NCI-H1092 treated with DMSO at 0.1 percent for 48 hours (cell line): Measurements from ENCODE around the gene ZSCAN30.

Experiments used
- DNase-seq: peaks from one replicate; lab custom pipeline; 2025; lab: John Stamatoyannopoulos, UW

Gene ZSCAN30

DNA sequence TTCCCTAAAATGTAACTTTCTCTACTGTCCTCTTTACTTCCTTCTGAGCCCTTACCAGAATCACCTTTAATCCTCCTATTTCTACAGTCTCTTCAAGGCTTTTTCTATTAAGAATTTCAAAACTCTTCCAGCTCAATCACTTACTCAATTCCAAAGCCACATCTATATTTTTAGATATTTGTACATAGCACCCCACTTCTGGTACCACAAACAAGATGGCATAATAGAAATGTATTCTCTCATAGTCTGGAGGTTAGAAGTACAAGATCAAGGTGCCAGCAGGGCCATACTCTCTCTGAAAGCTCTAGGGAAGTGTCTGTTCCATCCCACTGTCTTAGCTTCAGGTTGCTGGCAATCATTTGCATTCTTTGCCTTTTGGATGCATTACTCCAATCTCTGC is 11.1 kb downstream of the ZSCAN30 start:
- no peak for DNase-seq

DNA sequence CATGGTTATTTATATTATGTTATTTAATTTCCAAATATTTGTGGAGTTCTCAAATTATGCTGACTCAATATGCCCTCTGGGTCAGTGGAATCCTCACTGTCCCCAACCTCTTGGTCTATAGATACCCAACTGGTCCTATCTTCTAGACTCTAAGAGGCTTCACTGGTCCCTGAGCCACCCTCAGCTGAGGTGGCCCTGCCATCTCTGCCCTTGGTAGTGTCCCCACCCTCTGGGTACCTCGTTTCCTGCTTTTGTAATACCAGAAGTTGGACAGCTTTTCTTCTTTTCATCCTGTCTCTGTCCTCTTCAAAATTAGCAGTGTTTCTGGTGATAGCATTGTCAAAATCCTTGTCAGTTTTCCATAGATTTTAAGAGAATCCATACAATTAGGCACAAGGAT is 11.9 kb downstream of the ZSCAN30 start:
- no peak for DNase-seq

DNA sequence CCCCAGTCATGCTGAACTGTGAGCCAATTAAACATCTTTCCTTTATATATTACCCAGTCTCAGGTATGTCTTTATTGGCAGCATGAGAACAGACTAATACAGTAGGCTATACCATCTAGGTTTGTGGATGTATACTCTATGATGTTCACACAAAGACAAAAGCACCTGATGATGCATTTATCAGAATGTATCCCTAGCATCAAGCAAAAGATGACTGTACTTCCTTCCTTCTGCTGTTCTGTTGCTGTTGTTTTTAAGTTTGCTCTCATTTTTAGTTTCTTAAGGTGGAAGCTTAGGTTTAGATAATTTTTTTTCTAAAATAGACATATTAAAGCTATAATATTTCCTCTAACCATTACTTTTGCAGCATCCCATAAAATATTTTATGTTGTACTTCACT is 12.4 kb downstream of the ZSCAN30 start:
- no peak for DNase-seq

DNA sequence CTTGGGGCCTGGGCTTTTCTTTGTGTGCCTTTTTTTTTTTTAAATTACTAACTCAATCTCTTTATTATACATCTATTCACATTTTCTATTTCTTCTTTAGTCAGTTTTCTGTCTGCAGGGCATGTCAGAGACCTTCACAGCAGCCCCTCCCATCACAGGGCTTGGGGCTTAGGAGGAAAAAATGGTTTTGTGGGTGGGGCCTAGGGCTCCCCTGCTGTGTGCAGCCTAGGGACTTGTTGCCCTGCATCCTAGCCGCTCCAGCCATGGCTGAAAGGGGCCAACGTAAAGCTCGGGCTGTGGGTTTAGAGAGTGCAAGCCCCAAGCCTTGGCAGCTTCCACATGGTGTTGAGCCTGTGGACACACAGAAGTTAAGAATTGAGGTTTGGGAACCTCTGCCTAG is 13.8 kb downstream of the ZSCAN30 start:
- no peak for DNase-seq

DNA sequence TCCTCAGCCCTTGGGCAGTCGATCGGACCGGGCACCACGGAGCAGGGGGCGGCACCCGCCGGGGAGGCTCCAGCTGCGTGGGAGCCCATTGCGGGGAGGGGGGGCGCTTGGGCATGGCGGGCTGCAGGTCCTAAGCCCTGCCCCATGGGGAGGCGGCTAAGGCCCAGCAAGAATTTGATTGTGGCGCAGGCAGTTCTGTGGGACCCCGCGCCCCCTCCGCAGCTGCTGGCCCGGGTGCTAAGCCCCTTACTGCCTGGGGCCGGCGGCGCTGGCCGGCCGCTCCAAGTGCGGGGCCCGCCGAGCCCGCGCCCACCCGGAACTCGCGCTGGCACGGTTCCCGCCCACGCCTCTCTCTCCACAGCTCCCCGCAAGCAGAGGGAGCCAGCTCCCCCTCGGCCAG is 18.4 kb downstream of the ZSCAN30 start:
- DNase-seq, result no peak

DNA sequence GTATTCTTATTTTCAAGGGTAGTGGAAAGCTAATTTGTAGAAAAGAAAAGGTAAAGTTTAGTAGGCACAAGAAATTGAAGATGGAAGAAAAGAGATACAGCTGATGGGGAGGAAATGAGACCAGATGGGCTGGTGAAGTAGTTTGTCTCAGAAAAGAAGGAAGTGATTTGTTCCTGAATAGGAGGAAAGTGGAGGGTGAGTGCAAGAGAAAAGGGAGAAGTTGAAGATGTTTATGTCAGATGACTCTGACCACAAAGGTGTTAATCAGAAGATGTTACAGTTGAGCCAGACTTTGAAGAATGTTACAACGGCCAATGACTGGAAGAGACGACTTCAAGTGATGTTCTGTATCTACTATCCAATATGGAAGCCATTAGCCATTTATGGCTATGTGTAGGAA is 21.2 kb downstream of the ZSCAN30 start:
- no peak for DNase-seq

DNA sequence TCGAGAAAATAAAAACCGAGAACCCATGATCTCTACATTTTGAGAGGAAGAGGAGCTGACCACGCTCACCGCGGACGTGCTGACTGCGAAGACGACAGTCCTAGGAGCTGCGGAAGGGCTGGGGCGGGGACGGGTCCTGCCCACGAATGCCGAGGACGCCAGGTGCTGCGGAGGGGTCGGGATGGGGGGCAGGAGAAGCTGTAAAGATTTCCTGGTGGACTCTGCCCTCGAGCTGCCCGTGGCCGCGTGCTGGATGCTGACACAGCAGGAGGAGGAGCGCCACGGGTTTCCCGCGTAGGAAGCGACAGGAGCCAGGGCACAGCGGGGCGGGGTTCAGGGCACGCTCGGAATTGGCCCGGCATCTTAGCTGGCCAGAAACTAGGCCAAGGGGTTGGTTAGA is 22.2 kb downstream of the ZSCAN30 start:
- DNase-seq, result no peak

DNA sequence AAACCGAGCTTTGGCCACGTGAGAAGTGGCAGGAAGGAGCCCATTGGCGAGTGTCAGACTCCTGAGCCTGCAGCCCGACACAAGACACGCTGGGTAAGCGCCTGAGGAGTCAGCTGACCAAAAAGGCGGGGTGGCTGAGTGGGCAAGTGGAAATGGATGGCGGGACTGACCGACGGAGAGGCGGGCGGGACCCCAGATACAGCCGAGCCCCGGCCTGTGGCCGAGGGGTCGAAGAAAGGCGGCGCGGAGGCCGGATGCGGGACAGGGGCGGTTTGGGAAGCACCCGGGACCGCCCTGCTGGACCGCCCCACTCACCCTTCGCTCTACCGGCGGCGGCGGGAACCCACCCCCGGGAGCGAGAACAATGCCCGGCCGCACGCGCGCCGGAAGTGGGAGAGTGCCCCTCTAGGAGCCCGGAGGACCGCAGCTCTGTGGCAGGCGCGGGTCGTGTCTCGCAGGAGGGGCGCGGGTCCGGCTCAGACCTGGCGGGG is 22.8 kb downstream of the ZSCAN30 start:
- peak; percentile 93 for DNase-seq

DNA sequence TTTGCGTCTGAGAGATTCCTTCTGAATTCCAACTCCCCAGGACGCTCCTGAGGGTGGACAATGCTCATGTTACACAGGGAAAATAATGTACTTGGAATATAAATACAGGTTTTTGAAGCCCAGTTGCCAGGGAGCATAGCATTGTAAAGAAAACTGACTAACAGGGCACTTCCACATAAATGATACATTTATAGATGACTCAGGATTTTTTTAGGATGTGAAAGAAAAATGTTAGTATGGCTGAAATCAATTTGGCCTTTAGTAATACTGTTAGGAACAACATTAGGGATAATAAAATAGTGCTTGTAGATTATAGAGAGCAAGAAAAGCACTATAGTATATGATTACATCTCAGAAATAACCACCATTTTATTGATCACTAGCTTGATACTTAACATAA is 25.6 kb downstream of the ZSCAN30 start:
- DNase-seq, result no peak

DNA sequence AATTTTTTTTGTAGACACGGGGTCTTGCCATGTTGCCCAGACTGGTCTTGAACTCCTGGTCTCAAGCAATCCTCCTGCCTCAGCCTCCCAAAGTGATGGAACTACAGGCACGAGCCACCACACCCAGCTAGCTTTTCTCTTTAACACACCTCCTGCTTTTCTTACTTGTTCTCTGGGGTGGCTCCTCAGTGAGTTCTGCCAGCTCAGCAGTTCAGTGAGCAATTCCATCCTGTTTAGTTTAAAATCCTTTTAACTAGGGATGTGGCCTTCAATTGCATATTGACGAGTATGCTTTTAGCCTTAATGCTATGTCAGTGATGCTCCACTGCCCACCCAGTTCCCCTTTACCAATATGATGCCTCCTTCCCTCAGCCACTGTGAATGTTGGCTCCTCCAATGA is 33.1 kb downstream of the ZSCAN30 start:
- DNase-seq, result no peak

DNA sequence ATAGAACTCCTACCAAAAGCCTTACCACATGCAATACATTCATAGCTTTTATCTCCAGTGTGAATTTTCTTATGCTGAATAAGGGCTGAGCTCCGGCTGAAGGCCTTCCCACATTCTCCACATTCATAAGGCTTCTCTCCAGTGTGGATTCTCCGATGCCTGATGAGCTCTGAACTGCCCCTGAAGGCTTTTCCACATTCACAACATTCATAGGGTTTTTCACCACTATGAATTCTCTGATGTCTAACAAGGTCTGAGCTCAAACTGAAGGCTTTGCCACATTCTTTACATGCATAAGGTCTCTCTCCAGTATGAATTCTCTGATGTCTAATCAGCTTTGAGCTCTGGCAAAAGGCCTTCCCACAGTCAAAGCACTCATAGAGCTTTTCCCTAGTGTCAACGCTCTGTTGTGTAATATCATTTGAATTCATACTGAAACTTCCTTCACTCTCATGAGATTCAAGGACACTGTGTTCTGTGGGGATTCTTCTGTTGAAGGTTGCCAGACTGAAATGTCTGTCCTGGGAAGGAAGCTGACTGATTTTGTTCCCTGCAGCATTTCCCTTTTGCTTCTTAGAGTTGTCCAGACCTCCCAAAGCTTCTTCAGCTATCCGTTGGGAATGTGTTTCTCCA is 36.3 kb downstream of the ZSCAN30 start:
- DNase-seq, result no peak

DNA sequence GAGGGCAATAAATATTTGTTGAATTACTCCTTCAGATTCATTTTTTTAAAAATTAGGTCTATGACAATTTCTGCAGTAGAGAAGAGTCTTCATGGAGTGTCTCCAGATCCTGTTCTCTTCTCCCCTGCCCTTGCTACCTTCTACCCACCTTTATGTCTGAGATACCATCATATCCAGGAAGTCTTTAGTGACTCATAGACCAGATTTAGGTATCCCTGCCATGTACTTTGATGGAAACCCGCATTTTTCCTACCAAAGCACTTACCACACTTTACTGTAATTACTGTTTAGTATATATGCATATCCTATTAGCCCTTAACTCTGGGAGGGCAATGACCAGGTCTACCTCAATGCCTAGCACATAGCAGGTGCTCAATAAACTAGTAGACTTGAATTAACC is 37.6 kb downstream of the ZSCAN30 start:
- DNase-seq, result no peak

DNA sequence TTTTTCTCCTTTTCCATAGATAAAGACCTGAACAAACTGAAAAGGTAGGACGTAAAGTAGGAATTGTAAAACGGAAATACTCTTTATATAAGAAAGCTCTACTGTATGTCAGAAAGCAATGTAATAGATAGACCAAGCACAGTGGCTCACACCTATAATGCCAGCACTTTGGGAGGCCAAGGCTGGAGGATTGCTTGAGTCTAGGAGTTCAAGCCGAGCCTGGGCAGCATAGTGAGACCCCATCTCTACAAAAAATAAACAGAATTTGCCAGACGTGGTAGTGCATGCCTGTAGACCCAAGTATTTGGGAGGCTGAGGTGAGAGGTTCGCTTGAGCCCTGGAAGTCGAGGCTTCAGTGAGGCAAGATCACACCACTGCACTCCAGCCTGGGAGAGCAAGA is 41.6 kb downstream of the ZSCAN30 start:
- DNase-seq, result no peak

DNA sequence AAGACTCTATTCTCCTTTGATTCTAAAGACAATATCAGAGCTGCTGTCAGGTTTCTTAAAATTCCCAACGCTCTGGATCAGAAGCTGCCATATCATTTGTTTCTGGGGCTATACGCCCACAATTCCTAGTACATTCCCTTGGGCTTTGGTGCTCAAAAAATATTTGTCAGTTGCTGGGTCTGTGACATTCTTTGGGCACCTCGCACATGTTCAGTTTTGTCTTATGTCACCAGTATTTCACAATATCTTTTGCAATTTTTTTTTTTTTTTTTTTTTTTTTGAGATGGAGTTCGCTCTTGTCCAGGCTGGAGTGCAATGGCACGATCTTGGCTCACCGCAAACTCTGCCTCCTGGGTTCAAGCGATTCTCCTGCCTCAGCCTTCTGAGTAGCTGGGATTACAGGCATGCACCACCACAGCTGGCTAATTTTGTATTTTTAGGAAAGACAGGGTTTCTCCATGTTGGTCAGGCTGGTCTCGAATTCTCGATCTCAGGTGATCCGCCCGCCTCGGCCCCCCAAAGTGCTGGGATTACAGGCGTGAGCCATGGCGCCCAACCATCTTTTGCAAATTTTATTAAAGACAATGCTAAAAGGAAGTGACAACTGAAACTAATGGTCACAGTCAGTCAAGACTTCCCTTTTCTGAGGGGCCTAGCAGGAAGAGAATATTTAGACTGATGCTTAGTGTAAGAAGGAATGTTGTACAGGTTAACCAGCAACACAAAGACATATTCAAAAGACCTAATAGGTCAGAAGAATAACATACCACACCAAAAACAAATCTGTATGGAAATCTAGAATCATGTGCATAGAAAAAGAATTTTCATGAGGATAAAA is 42.4 kb downstream of the ZSCAN30 start:
- no peak for DNase-seq

DNA sequence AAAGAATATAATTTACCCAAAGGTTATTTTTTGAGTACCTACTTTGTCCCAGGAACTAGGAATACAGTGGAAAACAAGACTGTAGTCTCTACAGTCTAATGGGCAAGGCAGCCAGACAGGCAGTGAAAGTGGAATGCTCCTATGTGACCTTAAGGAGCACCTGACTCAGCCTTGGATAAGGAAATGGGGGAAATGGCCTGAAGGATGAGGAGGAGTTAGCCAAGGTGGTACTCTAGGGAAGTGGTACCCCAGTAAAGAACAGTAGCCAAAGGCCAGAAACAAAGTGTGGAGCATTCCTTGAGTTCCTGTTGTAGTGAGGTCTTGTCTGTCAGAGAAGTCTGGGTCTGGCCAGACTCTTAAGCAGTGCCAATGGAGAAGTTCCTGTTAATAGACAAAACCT is 43.2 kb downstream of the ZSCAN30 start:
- no peak for DNase-seq

DNA sequence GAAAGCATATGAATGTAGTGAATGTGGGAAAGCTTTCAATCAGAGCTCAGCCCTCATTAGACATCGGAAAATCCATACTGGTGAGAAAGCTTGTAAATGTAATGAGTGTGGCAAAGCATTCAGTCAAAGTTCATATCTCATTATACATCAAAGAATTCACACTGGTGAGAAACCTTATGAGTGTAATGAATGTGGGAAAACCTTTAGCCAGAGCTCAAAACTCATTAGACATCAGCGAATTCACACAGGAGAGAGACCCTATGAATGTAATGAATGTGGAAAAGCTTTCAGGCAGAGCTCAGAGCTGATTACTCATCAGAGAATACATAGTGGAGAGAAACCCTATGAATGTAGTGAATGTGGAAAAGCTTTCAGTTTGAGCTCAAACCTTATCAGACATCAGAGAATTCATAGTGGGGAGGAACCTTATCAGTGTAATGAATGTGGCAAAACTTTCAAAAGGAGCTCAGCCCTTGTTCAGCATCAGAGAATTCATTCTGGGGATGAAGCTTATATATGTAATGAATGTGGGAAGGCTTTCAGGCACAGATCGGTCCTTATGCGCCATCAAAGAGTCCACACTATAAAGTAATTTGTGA is 44.2 kb downstream of the ZSCAN30 start:
- no peak for DNase-seq

DNA sequence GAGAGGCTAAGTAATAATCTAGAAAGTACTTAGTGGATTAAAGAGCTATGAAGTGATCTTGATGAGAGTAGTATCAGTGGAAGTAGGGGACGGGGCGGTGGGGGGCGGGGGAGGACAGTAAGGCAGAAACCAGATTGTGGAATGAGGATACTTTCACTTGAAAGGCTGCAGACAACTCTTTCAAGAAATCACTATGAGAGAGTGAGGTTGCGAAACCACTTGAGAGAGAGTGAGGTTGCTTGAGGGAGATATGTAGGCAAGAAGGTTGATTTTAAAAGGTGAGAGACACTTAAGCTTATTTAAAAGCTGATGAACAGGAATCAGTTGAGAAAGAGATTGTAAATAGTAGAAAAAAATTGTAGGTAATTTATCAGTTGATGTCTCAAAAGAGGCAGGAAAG is 45.4 kb downstream of the ZSCAN30 start:
- no peak for DNase-seq

DNA sequence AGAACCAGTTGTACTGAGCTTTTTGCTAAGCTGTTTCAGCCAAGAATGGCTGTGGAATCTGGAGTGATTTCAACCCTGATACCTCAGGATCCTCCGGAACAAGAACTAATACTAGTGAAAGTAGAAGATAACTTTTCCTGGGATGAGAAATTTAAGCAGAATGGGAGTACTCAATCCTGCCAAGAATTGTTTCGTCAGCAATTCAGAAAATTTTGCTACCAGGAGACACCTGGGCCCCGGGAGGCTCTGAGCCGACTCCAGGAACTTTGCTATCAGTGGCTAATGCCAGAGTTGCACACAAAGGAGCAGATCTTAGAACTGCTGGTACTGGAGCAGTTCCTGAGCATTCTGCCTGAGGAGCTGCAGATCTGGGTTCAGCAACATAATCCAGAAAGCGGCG is 47.6 kb downstream of the ZSCAN30 start:
- DNase-seq, result no peak

DNA sequence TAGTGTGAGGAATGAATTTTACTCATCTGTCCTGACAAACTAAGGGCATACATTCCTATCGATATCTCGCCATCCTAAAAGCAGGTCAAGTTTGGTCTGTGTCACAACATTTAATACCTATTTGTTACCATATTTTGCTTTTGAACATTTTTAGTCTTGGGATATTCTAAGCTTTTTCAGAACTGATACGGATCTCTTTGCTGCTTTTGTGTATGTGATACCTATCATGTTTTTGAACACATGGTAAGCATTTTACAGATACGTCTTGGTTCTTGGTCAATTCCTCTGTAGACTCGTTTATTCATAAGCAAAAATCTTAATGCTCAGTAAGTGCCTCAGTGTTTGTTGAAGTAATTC is 48.6 kb downstream of the ZSCAN30 start:
- DNase-seq, result no peak

DNA sequence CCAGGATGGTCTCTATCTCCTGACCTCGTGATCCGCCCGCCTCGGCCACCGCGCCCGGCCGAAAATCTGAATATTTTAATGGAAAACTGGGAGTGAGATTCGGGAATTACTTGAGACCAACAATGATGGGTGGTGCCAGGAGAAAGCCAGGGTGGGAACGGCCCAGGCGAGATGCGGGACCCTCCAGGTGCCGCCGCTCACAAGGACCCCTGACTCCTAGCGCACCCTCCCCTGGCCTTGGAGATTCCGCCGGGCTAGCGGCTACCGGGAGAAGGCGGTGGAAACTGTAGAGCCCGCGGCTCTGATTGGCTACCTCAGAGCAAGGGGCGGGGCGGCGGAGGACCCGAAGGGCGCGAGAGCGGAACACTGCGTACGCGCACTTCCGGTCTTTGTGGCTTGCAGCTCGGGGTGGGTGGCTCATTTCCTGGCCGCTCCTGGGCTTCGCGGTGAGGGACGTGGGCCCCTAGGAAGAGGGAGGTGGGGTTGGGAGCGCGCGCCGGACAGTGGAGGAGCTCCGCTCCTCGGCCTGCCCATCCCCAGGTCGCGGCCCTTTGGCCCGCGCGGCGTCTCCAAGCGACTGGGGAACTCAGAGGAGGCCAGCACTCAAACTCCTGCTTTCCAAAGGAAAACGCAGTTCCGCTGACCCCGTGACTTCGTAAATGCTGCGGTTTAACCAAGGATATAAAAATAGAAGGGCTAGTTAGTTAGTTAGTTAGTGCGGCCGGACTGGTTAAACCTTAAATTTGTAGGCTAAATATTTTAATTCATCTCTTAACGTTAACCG is 49.2 kb downstream of the ZSCAN30 start, which contains the start of gene ZNF397:
ZNF397 (plus strand) TSS at position 371 of the 784 bp plus-strand sequence. CDS start 1,437 bp downstream, outside the sequence.
- DNase-seq, result peak; percentile 99

DNA sequence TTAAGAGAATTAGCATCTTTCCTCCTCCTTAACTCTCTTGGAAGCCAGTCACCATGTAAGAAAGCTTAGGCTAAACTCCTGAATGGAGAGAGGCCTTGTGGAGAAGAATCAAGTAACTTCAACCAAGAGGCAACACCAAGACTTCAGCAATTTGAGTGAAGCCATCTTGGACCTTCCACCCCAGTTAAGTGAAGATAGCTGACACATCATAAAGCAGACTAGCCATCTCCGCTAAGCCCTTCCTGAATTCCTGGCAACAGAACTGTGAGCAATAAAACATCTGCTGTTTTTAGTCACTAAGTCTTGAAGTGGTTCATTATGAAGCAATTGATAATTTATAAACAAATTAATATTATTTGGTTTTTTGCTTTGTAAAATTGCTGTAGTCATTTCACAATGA is 50.7 kb downstream of the ZSCAN30 start:
- DNase-seq, result no peak

DNA sequence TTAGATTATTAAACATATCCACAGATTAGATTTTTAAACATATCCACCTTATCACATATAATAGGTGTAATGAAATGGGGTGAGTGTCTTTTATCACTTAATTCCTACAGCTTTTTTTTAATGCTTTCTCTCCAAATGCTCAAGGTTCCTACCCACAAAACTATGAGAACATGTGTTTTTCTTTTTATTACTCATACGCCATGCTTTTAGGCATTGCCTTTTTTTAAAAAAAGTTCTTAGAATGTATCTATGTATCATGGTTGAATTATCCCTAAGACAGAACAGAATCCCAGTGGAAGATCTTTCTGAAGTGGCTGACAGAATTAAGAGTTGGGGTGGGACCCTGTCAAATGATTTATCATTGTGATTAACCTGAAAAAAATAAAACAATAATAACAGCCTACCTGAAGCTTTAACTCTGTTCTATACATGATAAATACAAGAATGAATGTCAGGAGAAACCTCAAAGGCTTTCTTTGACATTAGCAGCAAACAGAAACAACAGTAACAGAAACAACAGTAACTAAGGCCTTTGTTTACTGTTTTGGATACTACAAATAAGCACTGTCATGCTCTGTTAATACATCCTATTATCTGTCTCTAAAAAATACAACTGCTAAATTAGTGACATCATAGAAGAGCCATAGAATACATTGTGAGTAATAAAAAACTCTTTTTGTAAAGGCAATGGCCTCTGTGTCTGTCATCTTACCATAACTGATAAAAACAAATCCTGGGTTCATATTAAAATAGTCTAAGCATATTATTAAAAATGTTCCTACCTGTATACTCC is 53.3 kb downstream of the ZSCAN30 start:
- DNase-seq, result no peak
